ENCODE measurements around the gene AK9. TPM values are rescaled to one million over a fixed set of nuclear protein-coding genes. Genes with fewer than 3 reads are reported as not detected.

Gene AK9
- total and polyA plus RNA-seq, 2 of the 8 experiments (the other 6 are each of a cell fraction or from before 2014, with no cell fraction given), result 1.8 to 2.2 TPM

GRCh38 chr6:109706513-109706912 is 15.5 kb upstream of the AK9 start (continued):
- TF ChIP-seq NANOG (IDR thresholded peaks at IDR 0.05; ENCODE audit: insufficient read depth, low read depth, low read length, poor library complexity, severe bottlenecking), result no peak
- no peak for TF ChIP-seq TAF1 (IDR thresholded peaks at IDR 0.05; ENCODE audit: low read depth, low read length)
